HepG2 (cell line): ENCODE data around the gene DNAJC11. TPM values are rescaled to one million over a fixed set of nuclear protein-coding genes. Genes with fewer than 3 reads are reported as not detected.

ENCODE experiments used
- ATAC-seq: fragments of 200-7000 bp; cut with Tn5 transposase; 3 replicates; pipeline ENCODE4 v1.9.1; 2020; ENCODE audit warnings: mild to moderate bottlenecking, moderate library complexity
- BruUV-seq: library from RNA; stranded (reverse); fragments of 400-500 nt; replicated peaks from 2 replicates; lab custom pipeline; 2021; lab: Mats Ljungman, UMichigan
- CTCF ChIA-PET: fragments of 300-600 bp; formaldehyde crosslinking; extraction: SDS; loops from one replicate; lab custom pipeline; 2021; ENCODE audit warnings: low total read pairs, inconsistent platforms, low intra/inter-chr PET ratio; lab: Yijun Ruan, JAX
- POLR2A ChIA-PET: fragments of 350-600 bp; sonication (Branson Sonifier 250); formaldehyde crosslinking; loops from one replicate; lab custom pipeline; 2020; ENCODE audit warnings: antibody characterized with exemption, inconsistent platforms; lab: Yijun Ruan, JAX
- DNase-seq: peaks from one replicate; pipeline ENCODE4 v3.0.0-alpha.2; 2015; ENCODE audit warnings: low spot score
- FAIRE-seq: peaks from 3 replicates; lab custom pipeline; 2011; peaks lifted over from hg19 to GRCh38; lab: Jason Lieb, UNC
- H2AFZ ChIP-seq: one replicate; pipeline ENCODE4 v1.6.1; 2011; ENCODE audit warnings: low read length, inconsistent platforms
- H3K27ac ChIP-seq: fragments of 300-600 bp; 3 replicates; pipeline ENCODE4 v1.8.0; 2011; ENCODE audit warnings: mixed run types, mild to moderate bottlenecking, mixed read lengths, low read length, inconsistent platforms; ENCODE audit not compliant: insufficient read depth; ENCODE audit errors: extremely low read length
- H3K27me3 ChIP-seq, 2 experiments: fragments of 200-600 bp in 1 of 2; 2 replicates in 1 of 2; 3 replicates in 1 of 2; pipeline versions ENCODE4 v1.6.0 to v1.8.0; 2011; ENCODE audit warnings: low read length in 2 of 2, mild to moderate bottlenecking in 2 of 2, moderate library complexity in 2 of 2, inconsistent platforms in 1 of 2; ENCODE audit not compliant: insufficient read depth in 2 of 2, control insufficient read depth in 1 of 2
- H3K36me3 ChIP-seq, 2 experiments: fragments of 200-600 bp in 1 of 2; replicated peaks in 1 of 2; 2 replicates in 1 of 2; 3 replicates in 1 of 2; pipeline versions ENCODE4 v1.5.1 to v1.8.0; 2011; ENCODE audit warnings: low read length in 2 of 2, inconsistent platforms in 1 of 2; ENCODE audit not compliant: insufficient read depth in 2 of 2, control insufficient read depth in 1 of 2
- H3K4me1 ChIP-seq: 2 replicates; pipeline ENCODE4 v1.5.1; 2012; ENCODE audit warnings: low read length, inconsistent platforms; ENCODE audit not compliant: insufficient read depth
- H3K4me2 ChIP-seq: 2 replicates; pipeline ENCODE4 v1.6.0; 2011; ENCODE audit warnings: low read depth, low read length, inconsistent platforms
- H3K4me3 ChIP-seq, 3 experiments: fragments of 200-600 bp in 1 of 3; sonication (generic), shearing (Covaris generic) in 1 of 3; replicated peaks in 1 of 3; 2 replicates each; pipeline ENCODE4 v1.5.1; 2011 to 2016; ENCODE audit warnings: low read length in 3 of 3, inconsistent platforms in 2 of 3, low read depth in 2 of 3, mild to moderate bottlenecking in 2 of 3, control low read depth in 1 of 3, mixed read lengths in 1 of 3; ENCODE audit not compliant: insufficient read depth in 1 of 3
- H3K79me2 ChIP-seq: one replicate; pipeline ENCODE4 v1.6.1; 2011; ENCODE audit warnings: low read length, inconsistent platforms; ENCODE audit not compliant: insufficient read depth
- H3K9ac ChIP-seq: 2 replicates; pipeline ENCODE4 v1.6.0; 2011; ENCODE audit warnings: mild to moderate bottlenecking, low read depth, low read length, inconsistent platforms; ENCODE audit not compliant: insufficient read depth
- H3K9me3 ChIP-seq: 2 replicates; pipeline ENCODE4 v1.5.1; 2012; ENCODE audit warnings: mild to moderate bottlenecking, low read length
- H4K20me1 ChIP-seq: 2 replicates; pipeline ENCODE4 v1.6.0; 2011; ENCODE audit warnings: inconsistent platforms, mild to moderate bottlenecking, low read length, moderate library complexity; ENCODE audit not compliant: insufficient read depth
- ATF3 ChIP-seq: sonication (generic); formaldehyde crosslinking; IDR thresholded peaks from 2 replicates; pipeline ENCODE4 v1.4.0; 2020; ENCODE audit warnings: missing genetic modification reagents
- FOXO1 ChIP-seq: sonication (generic); formaldehyde crosslinking; IDR thresholded peaks from 2 replicates; pipeline ENCODE4 v1.4.0; 2020; ENCODE audit warnings: missing genetic modification reagents
- GPBP1L1 ChIP-seq: sonication (generic); formaldehyde crosslinking; IDR thresholded peaks from 2 replicates; pipeline ENCODE4 v1.5.0; 2020; ENCODE audit warnings: mild to moderate bottlenecking, missing genetic modification reagents
- HMGXB4 ChIP-seq, 2 experiments: sonication (generic) in 1 of 2; formaldehyde crosslinking in 1 of 2; IDR thresholded peaks; 2 replicates each; pipeline versions ENCODE4 v1.4.0 to v1.6.1; 2018 to 2020; ENCODE audit warnings: missing genetic modification reagents in 2 of 2, borderline replicate concordance in 1 of 2, low read depth in 1 of 2, mild to moderate bottlenecking in 1 of 2, missing biosample characterization in 1 of 2
- IRF2 ChIP-seq: IDR thresholded peaks from 2 replicates; pipeline ENCODE4 v1.6.1; 2018; ENCODE audit warnings: missing genetic modification reagents, missing compliant biosample characterization
- KLF12 ChIP-seq: sonication (generic); formaldehyde crosslinking; IDR thresholded peaks from 2 replicates; pipeline ENCODE4 v1.4.0; 2020; ENCODE audit warnings: missing genetic modification reagents, borderline replicate concordance
- MZF1 ChIP-seq: sonication (generic); formaldehyde crosslinking; IDR thresholded peaks from 2 replicates; pipeline ENCODE4 v1.8.1; 2023; ENCODE audit warnings: mild to moderate bottlenecking, missing genetic modification reagents, borderline replicate concordance
- ONECUT2 ChIP-seq: sonication (generic); formaldehyde crosslinking; IDR thresholded peaks from 2 replicates; pipeline ENCODE4 v1.4.0; 2020; ENCODE audit warnings: missing genetic modification reagents
- POLR2G ChIP-seq: fragments of 200-400 bp; formaldehyde crosslinking; IDR thresholded peaks from 2 replicates; pipeline ENCODE4 v1.6.1; 2018; ENCODE audit warnings: mild to moderate bottlenecking, low read depth, low read length, moderate library complexity
- RNF219 ChIP-seq: sonication (generic); formaldehyde crosslinking; IDR thresholded peaks from 2 replicates; pipeline ENCODE4 v1.5.0; 2020; ENCODE audit warnings: mild to moderate bottlenecking, missing genetic modification reagents
- RXRB ChIP-seq: IDR thresholded peaks from 2 replicates; pipeline ENCODE4 v1.6.1; 2016; ENCODE audit warnings: borderline replicate concordance, missing genetic modification reagents, missing compliant biosample characterization
- SMAD3 ChIP-seq: sonication (generic); formaldehyde crosslinking; IDR thresholded peaks from 2 replicates; pipeline ENCODE4 v1.4.0; 2020; ENCODE audit warnings: missing genetic modification reagents
- ZBTB38 ChIP-seq: sonication (generic); formaldehyde crosslinking; IDR thresholded peaks from 2 replicates; pipeline ENCODE4 v1.5.1; 2020; ENCODE audit warnings: mild to moderate bottlenecking, missing genetic modification reagents
- ZNF12 ChIP-seq: sonication (generic); formaldehyde crosslinking; IDR thresholded peaks from 2 replicates; pipeline ENCODE4 v1.5.0; 2020; ENCODE audit warnings: missing genetic modification reagents
- ZNF441 ChIP-seq: sonication (generic); formaldehyde crosslinking; IDR thresholded peaks from 2 replicates; pipeline ENCODE4 v1.7.0; 2021; ENCODE audit warnings: missing genetic modification reagents, borderline replicate concordance
- ZNF703 ChIP-seq: sonication (generic); formaldehyde crosslinking; IDR thresholded peaks from 2 replicates; pipeline ENCODE4 v1.5.1; 2020; ENCODE audit warnings: missing genetic modification reagents, mild to moderate bottlenecking, moderate library complexity, borderline replicate concordance
- ZNF773 ChIP-seq: sonication (generic); formaldehyde crosslinking; IDR thresholded peaks from 2 replicates; pipeline ENCODE4 v1.4.0; 2020; ENCODE audit warnings: missing genetic modification reagents, borderline replicate concordance
- WGBS: methylation state at CpG from one replicate; pipeline ENCODE4 v1.1.6; 2017; ENCODE audit warnings: low lambda C conversion rate; 5-methylcytosine and 5-hydroxymethylcytosine counted together
- in situ Hi-C: cut with HindIII; loops from 2 replicates; pipeline ENCODE4 v1.10.0; 2017; ENCODE audit warnings: low pct_unique_long_range_greater_than_20kb; ENCODE audit not compliant: extremely low pct_ligation_motif_present
- intact Hi-C: fragments of 100-400 bp; cut with micrococcal nuclease; formaldehyde crosslinking; loops from one replicate; pipeline ENCODE4 v1.10.0; 2022; ENCODE audit not compliant: unreplicated experiment
- polyA plus RNA-seq, 8 experiments: library from polyadenylated mRNA; depleted of rRNA in 3 of 8; stranded (reverse) in 7 of 8; unstranded in 1 of 8; fragments of >200 nt; fragmentation: Illumina TruSeq in 4 of 8; extraction: Trizol in 4 of 8; gene quantifications; 2 replicates each; pipeline versions ENCODE4 v1.2.1 to v1.2.3, GENCODE V29; 2011 to 2016; ENCODE audit warnings: low read depth in 4 of 8, missing spikeins in 1 of 8, mixed read lengths in 1 of 8; ENCODE audit not compliant: insufficient read depth in 1 of 8
- total RNA-seq, 5 experiments: library from RNA; depleted of rRNA; stranded (reverse); fragments of >200 nt; fragmentation: Illumina TruSeq; extraction: Trizol; gene quantifications; 2 replicates each; pipeline ENCODE4 v1.2.3, GENCODE V29; 2016; ENCODE audit warnings: low read depth in 1 of 5

The DNAJC11 gene
- total and polyA plus RNA-seq, 2 of the 13 experiments (the other 11 are each of a cell fraction or from before 2014, with no cell fraction given): 25.1 to 47.6 TPM

- Histone ChIP-seq H3K27me3 (no peaks in the 10 kb centered on the region; a peak in 1 of 5 replicates), H2AFZ (no peak overlapping the region), H3K36me3 (peaks cover 7 to 47% of the 10 kb centered on the region in 2 experiments), H3K4me1 (no peaks in the 10 kb centered on the region), H3K9me3 (no peaks in the 10 kb centered on the region), H3K27ac (no peak overlapping the region), H3K9ac (no peak overlapping the region), H3K4me3 (no peak overlapping the region), H3K4me2 (no peak overlapping the region), H4K20me1 (no peaks in the 10 kb centered on the region; the same call in 1 of the 2 replicates), H3K79me2 (peaks cover 4% of the 10 kb centered on the region)
- 97% methylated on average over 5 of the region's 5 CpGs for WGBS
- no TSS peak for BruUV-seq
- in situ Hi-C loops (no loop called here), intact Hi-C loops (no loop called here)
- POLR2A ChIA-PET: no interaction called here
- no peak for ATAC-seq
- FAIRE-seq: no peak
- CTCF ChIA-PET: no interaction called here
- DNase-seq: no peak
- TF ChIP-seq ZNF441 (CRISPR knock-in tag) (no peak), ZBTB38 (CRISPR knock-in tag) (no peak), KLF12 (CRISPR knock-in tag) (no peak), RNF219 (no peak), ATF3 (CRISPR knock-in tag) (no peak), POLR2G (no peak), SMAD3 (CRISPR knock-in tag) (no peak), MZF1 (CRISPR knock-in tag) (no peak), ZNF703 (CRISPR knock-in tag) (no peak), IRF2 (CRISPR knock-in tag) (no peak), ZNF773 (CRISPR knock-in tag) (no peak), ZNF12 (CRISPR knock-in tag) (no peak), GPBP1L1 (CRISPR knock-in tag) (no peak), HMGXB4 (CRISPR knock-in tag; IDR thresholded peaks at IDR 0.05; ENCODE audit: borderline replicate concordance in 1 of 2, low read depth in 1 of 2) (no peak), ONECUT2 (CRISPR knock-in tag) (no peak), RXRB (CRISPR knock-in tag) (no peak), FOXO1 (CRISPR knock-in tag) (no peak)
Measured at GRCh38 chr1:6658359-6659060, 43.1 kb downstream of the DNAJC11 start.
